Right lobe of liver (tissue), 4 donors: ENCODE results near the gene SERPINI1.

Experiments used
- POLR2A ChIP-seq: fragments of 450-650 bp; IDR thresholded peaks from one replicate; pipeline ENCODE4 v1.6.1; 2017; ENCODE audit warnings: antibody characterized with exemption, mild to moderate bottlenecking
- TF ChIP-seq, protein P1 (sequence below), 4 donors: fragments of 200-600 bp in 3 of 4; fragments of 450-650 bp in 1 of 4; IDR thresholded peaks; one replicate each; pipeline versions ENCODE4 v1.5.1 to v1.8.0; 2016 to 2022; ENCODE audit warnings: antibody characterized with exemption in 4 of 4, mild to moderate bottlenecking in 2 of 4
- donor health status: DM: no; HTN: no; CAD: no.
- donor health status: DM: no; HTN: no; CAD: no.
- donor health status: DM: no; HTN: yes; CAD: no.

DNA sequence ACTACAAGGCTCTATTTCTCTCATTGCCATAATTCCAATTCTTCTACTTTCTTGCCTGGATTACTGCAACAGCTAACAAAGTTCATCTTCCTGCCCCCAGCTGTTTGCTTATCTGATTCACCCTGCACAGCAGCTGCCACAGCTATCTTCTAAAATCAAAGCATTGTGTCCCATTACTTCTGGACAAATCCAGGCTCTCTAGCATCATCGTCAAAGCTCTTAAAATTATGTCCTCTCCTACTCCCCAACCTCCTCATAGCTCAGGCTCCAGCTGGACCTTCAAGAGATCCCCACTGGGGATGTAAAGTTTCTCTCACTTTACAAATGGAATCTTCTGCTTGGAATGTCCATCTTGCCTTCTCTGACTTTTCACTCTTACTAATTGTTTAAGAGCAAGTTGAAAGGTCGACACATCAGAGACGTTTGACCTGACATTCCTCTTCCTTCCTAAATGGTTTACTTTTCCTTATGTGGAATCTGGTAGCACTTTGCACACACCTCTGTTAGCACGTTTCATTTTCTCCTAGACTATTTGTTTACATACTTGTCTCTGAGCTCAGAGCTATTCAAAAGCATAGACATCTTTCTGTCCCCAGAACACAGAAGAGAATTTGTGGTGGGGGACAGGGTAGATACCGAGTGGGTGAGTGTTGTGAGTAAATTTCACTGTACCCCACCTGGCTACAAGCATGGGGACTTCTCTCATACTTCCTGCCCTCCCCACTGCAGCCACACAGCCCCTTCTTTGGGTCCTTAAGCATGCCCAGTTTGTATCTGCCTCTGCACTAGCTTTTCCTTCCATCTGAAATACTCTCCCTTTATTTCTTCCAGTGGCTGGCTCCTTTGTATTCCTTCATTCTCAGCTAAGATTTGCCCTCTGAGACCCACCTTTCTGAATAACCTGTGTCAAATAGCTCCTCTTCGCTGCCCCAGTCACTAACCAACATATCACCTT lies 77.9 kb downstream of the SERPINI1 start:
- TF ChIP-seq, protein P1, sequence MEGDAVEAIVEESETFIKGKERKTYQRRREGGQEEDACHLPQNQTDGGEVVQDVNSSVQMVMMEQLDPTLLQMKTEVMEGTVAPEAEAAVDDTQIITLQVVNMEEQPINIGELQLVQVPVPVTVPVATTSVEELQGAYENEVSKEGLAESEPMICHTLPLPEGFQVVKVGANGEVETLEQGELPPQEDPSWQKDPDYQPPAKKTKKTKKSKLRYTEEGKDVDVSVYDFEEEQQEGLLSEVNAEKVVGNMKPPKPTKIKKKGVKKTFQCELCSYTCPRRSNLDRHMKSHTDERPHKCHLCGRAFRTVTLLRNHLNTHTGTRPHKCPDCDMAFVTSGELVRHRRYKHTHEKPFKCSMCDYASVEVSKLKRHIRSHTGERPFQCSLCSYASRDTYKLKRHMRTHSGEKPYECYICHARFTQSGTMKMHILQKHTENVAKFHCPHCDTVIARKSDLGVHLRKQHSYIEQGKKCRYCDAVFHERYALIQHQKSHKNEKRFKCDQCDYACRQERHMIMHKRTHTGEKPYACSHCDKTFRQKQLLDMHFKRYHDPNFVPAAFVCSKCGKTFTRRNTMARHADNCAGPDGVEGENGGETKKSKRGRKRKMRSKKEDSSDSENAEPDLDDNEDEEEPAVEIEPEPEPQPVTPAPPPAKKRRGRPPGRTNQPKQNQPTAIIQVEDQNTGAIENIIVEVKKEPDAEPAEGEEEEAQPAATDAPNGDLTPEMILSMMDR (IDR thresholded peaks at IDR 0.05) = no peak
- TF ChIP-seq POLR2A = no peak
